Small intestine (tissue), 7 donors: ENCODE results near the gene PER1. TPM values are rescaled to one million over a fixed set of nuclear protein-coding genes. Genes with fewer than 3 reads are reported as not detected.

Source experiments
- DNase-seq, 2 donors: peaks; one replicate each; pipeline versions ENCODE4 v3.0.0 to v3.0.0-alpha.2; 2013
- FAIRE-seq: peaks from 2 replicates; lab custom pipeline; 2012; peaks lifted over from hg19 to GRCh38; lab: Jason Lieb, UNC
- H3K27ac ChIP-seq, 3 donors: one replicate each; pipeline ENCODE4 v1.5.1; 2013; ENCODE audit warnings: low read length in 2 of 3, mild to moderate bottlenecking in 2 of 3, control low read depth in 1 of 3, inconsistent platforms in 1 of 3, low read depth in 1 of 3, moderate library complexity in 1 of 3
- H3K27me3 ChIP-seq, 3 donors: one replicate each; pipeline ENCODE4 v1.6.1; 2013; ENCODE audit warnings: low read length in 3 of 3, inconsistent platforms in 1 of 3; ENCODE audit not compliant: control insufficient read depth in 3 of 3, insufficient read depth in 3 of 3
- H3K36me3 ChIP-seq, 3 donors: one replicate each; pipeline ENCODE4 v1.6.1; 2013; ENCODE audit warnings: low read length in 3 of 3, inconsistent platforms in 1 of 3, low read depth in 1 of 3, mild to moderate bottlenecking in 1 of 3, moderate library complexity in 1 of 3; ENCODE audit not compliant: control insufficient read depth in 3 of 3, insufficient read depth in 2 of 3
- H3K4me1 ChIP-seq, 3 donors: one replicate each; pipeline ENCODE4 v1.6.1; 2013; ENCODE audit warnings: low read length in 2 of 3, inconsistent platforms in 1 of 3, low read depth in 1 of 3, mild to moderate bottlenecking in 1 of 3, moderate library complexity in 1 of 3; ENCODE audit not compliant: control insufficient read depth in 3 of 3, insufficient read depth in 2 of 3
- H3K4me3 ChIP-seq, 3 donors: one replicate each; pipeline ENCODE4 v1.5.1; 2013; ENCODE audit warnings: low read length in 3 of 3, control low read depth in 1 of 3, inconsistent platforms in 1 of 3, low read depth in 1 of 3, mild to moderate bottlenecking in 1 of 3, moderate library complexity in 1 of 3
- H3K9me3 ChIP-seq, 2 donors: one replicate each; pipeline ENCODE4 v1.6.1; 2013; ENCODE audit warnings: low read depth in 1 of 2, low read length in 1 of 2; ENCODE audit not compliant: control insufficient read depth in 2 of 2, insufficient read depth in 1 of 2
- WGBS, 3 donors: extraction: QIAGEN DNeasy Blood & Tissue Kit; methylation state at CpG; one replicate each; pipeline ENCODE4 v1.1.7; 2013; 5-methylcytosine and 5-hydroxymethylcytosine counted together
- polyA plus RNA-seq, 4 donors: library from polyadenylated mRNA; stranded (reverse) in 3 of 4; unstranded in 1 of 4; fragments of 200-250 nt in 3 of 4; fragments of 120-200 nt in 1 of 4; gene quantifications; one replicate each; pipeline versions ENCODE4 v1.2.1 to v1.2.3, GENCODE V29; 2013
- donor health status: healthy with polysubstance abuse.
- donor health status: control.
- donor health status: control.
- donor health status: Bipolar disorder and iron deficiency.
- donor health status: healthy.

Gene PER1
- polyA plus RNA-seq, 4 donors, result 17.3 to 79.4 (median 54.0) TPM

DNA sequence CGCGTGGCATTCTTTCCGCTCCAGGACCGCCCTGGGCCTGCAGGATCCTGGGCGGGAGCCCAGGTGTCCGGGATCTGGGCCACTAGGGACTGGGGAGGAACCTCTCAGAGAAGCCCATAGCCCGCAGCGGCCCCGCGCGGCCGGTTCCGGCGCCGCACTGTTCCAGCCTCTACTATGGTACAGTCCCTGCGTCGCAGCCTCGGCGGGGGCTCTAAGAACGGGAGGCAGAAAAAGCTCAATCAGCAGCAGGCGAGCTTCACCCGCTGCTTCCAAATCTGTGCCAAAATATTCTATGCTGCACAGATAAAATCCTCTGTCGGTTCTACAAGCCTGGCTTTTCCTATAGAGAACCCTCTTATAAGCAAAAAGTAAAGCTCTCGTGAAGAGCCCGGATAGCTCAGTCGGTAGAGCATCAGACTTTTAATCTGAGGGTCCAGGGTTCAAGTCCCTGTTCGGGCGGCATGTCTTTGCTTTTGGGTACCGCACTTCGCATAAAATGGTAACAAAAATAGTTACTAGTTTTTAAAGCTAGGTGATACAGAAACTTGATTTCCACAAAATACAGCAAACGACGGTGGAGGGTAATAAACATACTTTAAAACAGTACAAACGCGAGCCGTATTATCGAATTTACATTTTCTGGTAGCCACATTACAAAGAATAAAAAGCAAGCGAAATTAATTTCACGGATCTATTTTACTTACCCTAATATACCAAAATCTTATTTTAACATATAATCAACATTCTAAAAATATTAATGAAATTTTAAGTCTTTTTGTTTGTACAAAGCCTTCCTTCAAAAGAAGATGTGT, 33.2 kb downstream of the PER1 start:
- Histone ChIP-seq H3K4me1 (peaks cover 13 to 56% (median 15%) of the 10 kb centered on the region in 3 donors), H3K27ac (peak overlapping the region; percentile 46 to 88 (median 51)), H3K4me3 (peak overlapping the region in 2 of 3 donors; percentile 36 to 76), H3K36me3 (no peaks in the 10 kb centered on the region), H3K27me3 (peaks cover 7 to 78% (median 21%) of the 10 kb centered on the region in 3 donors), H3K9me3 (no peaks in the 10 kb centered on the region)
- DNase-seq (peak; percentile 75 to 89), FAIRE-seq (no peak)
- WGBS, 3 donors, result 0 to 1% (median 0%) methylated on average over 38 of the region's 38 CpGs

DNA sequence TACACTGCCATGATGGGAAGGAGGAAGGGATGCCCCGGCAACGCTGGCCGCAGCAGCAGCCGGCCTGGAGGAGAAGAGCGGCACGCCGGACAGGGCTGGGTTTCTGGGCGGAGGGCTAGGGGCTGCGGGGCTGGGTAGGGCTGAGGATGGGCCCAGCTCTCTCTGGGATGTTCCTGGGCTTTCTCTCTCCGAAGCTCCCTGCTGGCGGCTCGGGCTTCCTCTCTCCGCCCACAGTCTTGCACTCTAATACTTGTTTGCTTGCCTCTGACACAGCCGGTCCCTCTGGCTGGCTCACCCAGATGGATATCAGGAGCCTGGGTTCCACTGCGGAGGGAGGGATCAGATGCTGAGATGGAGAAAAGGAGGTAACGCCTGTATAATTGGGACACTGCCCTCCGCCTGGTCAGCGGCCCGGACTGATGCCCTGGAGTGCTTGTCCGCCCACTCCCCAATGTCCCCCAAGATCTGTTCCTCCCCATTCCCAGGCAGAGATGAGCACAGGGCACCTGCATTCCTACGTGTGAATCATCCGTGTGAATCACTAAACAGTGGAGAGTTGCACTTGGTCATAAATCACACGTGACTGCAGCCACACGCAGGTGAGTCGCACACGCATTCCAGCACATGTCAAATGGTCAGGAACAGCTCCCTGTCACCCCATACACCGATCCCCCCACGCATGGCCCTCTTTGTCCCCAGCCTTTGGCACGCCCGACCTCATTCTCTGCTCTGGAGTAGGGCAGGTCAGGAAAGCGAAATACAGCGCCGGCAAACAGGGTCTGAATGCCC, 34.0 kb downstream of the PER1 start, which contains the start of gene ALOXE3:
ALOXE3 (minus strand) TSS at position 535 of the 789 bp plus-strand sequence; CDS start at position 11, 524 bp downstream.
- Histone ChIP-seq H3K9me3 (no peaks in the 10 kb centered on the region), H3K4me1 (peaks cover 12 to 48% (median 12%) of the 10 kb centered on the region in 3 donors), H3K27me3 (peaks cover 4 to 75% (median 21%) of the 10 kb centered on the region in 3 donors), H3K36me3 (no peaks in the 10 kb centered on the region), H3K27ac (peak within 1 kb of the TSS; percentile 51 to 88 (median 67)), H3K4me3 (peak within 1 kb of the TSS in 2 of 3 donors; percentile 36 to 76)
- 1 to 2% (median 2%) methylated on average over 29 to 33 of the region's 33 CpGs for WGBS, 3 donors
- FAIRE-seq, result no peak
- DNase-seq, result peak; percentile 86

- 3 to 5% (median 4%) methylated on average over 18 of the region's 18 CpGs for WGBS, 3 donors
- Histone ChIP-seq H3K36me3 (no peaks in the 10 kb centered on the region), H3K9me3 (no peaks in the 10 kb centered on the region), H3K27me3 (peaks cover 4 to 74% (median 18%) of the 10 kb centered on the region in 3 donors), H3K27ac (peak overlapping the region in 2 of 3 donors; percentile 63 to 67), H3K4me1 (peaks cover 7 to 41% (median 12%) of the 10 kb centered on the region in 3 donors), H3K4me3 (peak overlapping the region in 2 of 3 donors; percentile 36 to 76)
- DNase-seq, result peak; percentile 10 to 41
- FAIRE-seq, result no peak
Observed at GRCh38 chr17:8117367-8117979, 34.7 kb downstream of the PER1 start.

GRCh38 chr17:8116776-8117175, 35.4 kb downstream of the PER1 start:
- peaks cover 5 to 36% (median 6%) of the 10 kb centered on the region in 3 donors for H3K4me1 ChIP-seq
- no peaks in the 10 kb centered on the region for H3K9me3 ChIP-seq
- H3K27me3 ChIP-seq, result peaks cover 0 to 74% (median 17%) of the 10 kb centered on the region in 3 donors
- H3K27ac ChIP-seq, result no peak overlapping the region
- no peaks in the 10 kb centered on the region for H3K36me3 ChIP-seq
- no peak overlapping the region for H3K4me3 ChIP-seq
- DNase-seq (peak; percentile 35 to 44), FAIRE-seq (no peak)
- 20 to 42% (median 21%) methylated on average over 18 of the region's 18 CpGs for WGBS, 3 donors

GRCh38 chr17:8110907-8111306, 41.3 kb downstream of the PER1 start:
- FAIRE-seq (no peak), DNase-seq (no peak)
- Histone ChIP-seq H3K27ac (no peak overlapping the region), H3K27me3 (peaks cover 0 to 62% (median 16%) of the 10 kb centered on the region in 3 donors), H3K36me3 (no peaks in the 10 kb centered on the region), H3K4me1 (peaks cover 0 to 16% (median 0%) of the 10 kb centered on the region in 3 donors), H3K9me3 (no peaks in the 10 kb centered on the region), H3K4me3 (no peak overlapping the region)
- WGBS, 3 donors, result 90 to 93% (median 91%) methylated on average over 6 of the region's 6 CpGs

- Histone ChIP-seq H3K36me3 (no peaks in the 10 kb centered on the region), H3K27me3 (peaks cover 0 to 58% (median 16%) of the 10 kb centered on the region in 3 donors), H3K27ac (no peak overlapping the region), H3K4me3 (no peak overlapping the region), H3K9me3 (no peaks in the 10 kb centered on the region), H3K4me1 (peaks cover 0 to 16% (median 0%) of the 10 kb centered on the region in 3 donors)
- FAIRE-seq, result no peak
- DNase-seq, result no peak
- WGBS, 3 donors, result 10 to 22% (median 15%) methylated on average over 10 of the region's 10 CpGs
Observed at GRCh38 chr17:8110456-8110804, 41.8 kb downstream of the PER1 start.

GRCh38 chr17:8109661-8110455, 42.3 kb downstream of the PER1 start:
- FAIRE-seq (no peak), DNase-seq (peak; percentile 65 to 87)
- WGBS, 3 donors, result 4 to 10% (median 5%) methylated on average over 42 to 63 of the region's 63 CpGs
- Histone ChIP-seq H3K27ac (no peak overlapping the region), H3K27me3 (peaks cover 0 to 52% (median 16%) of the 10 kb centered on the region in 3 donors), H3K4me1 (peaks cover 0 to 16% (median 0%) of the 10 kb centered on the region in 3 donors), H3K9me3 (no peaks in the 10 kb centered on the region), H3K36me3 (no peaks in the 10 kb centered on the region), H3K4me3 (peak overlapping the region; percentile 21 to 42 (median 21))
